Right renal pelvis (tissue), 4 donors: Measurements from ENCODE around the gene CTXN3. TPM values are rescaled to one million over a fixed set of nuclear protein-coding genes. Genes with fewer than 3 reads are reported as not detected.

Source experiments
- DNase-seq, 4 donors: peaks; one replicate each; pipeline ENCODE4 v3.0.0-alpha.2; 2013; ENCODE audit warnings: low read depth in 4 of 4, low spot score in 3 of 4, missing footprints in 1 of 4
- polyA plus RNA-seq, 4 donors: library from polyadenylated mRNA; unstranded; fragments of 120-200 nt; gene quantifications; one replicate each; pipeline ENCODE4 v1.2.1, GENCODE V29; 2013; ENCODE audit not compliant: insufficient read length in 4 of 4

The CTXN3 gene
- polyA plus RNA-seq, 4 donors = not detected

DNA sequence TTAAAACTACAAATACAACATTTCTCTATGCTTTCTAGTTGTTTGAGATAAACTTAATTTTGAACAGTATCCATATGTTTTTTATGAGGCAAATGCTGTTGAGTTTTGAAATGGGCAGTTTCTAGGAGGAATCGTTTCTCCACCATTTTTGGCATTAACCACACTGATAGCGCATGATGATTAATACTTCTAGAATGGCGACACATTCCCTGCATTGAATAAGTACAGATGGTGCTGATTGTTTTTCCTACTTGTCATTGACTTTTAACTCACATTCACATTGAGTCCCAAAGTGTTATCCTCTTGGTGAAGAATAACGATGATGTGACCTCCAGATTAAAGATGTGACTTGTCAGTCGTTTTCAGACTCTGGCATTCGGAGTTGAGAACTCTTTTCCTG is 47.8 kb downstream of the CTXN3 start:
- DNase-seq = no peak

DNA sequence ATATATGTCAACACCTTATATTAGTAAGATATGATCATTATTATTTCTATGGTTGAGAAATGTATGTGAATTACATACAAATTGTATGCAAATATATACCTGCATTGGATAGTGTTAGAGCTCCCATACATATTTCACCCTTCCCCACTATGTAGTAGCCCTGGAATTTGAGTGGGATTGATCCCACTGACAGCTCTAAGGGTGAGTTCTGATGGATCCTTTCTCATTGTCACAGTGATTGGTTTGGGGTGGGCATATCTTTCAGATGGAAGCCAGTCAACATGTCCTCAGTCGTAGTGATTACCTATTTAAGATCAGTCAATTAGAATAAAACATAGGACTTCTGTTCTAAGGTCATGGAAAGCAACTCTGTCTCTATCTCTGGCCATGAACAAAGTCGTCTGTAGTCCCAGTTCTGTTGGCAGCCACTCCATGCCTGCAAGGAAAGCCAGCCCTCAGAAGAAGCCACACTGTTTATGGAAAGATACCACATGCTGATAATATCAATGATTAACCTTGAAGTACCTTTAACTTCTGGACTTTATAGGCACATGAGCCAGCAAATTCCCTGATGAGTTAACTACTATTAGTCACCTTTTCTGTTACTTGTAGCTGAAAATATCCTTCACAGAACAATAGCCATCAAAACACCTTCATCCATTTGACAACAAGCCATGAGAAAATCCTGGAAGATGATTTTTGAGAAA is 49.2 kb downstream of the CTXN3 start:
- no peak for DNase-seq

DNA sequence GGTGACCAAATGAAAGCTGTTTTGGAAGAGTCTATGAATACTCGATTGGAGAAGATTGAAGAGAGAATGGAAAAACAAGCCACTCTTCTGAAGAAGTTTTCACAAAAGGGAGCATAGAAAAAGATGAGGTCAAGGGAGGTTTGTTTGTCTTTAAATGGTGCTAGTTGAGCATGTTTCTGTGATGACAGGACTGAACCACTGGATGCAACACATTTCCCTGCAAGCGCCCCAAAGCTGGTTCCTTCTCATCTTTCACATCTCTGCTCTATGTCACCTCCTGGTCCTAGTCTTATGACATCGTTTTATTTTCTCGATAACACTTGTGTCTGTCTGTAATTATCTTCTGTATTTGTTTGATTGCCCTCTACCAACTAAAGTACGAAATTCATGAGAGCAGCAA is 50.5 kb downstream of the CTXN3 start:
- DNase-seq = no peak

DNA sequence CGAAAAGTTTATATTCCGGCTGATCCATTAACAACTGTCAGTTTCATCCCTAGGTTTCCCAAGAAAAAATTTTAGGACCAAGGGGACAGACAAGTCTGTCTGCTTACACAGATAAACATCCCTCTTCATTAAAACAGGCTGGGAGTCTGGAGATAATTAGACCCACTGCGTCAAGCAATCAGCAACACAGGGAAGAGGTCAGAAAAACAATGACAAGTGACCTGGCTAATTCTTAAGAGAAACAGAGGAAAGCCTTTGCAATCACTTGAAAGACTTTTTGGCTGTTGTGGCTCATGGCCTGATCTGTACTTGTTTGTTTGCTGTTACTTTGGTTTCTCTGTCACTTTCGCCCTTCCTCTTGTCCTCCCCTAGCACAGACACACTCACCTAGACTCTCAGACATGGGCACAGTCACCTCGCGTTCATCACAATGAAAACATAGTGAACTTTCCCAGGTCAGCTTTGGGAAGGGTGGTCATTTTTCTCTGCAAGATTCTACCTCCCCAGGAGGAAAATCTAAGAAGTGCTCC is 51.4 kb downstream of the CTXN3 start:
- DNase-seq = no peak

DNA sequence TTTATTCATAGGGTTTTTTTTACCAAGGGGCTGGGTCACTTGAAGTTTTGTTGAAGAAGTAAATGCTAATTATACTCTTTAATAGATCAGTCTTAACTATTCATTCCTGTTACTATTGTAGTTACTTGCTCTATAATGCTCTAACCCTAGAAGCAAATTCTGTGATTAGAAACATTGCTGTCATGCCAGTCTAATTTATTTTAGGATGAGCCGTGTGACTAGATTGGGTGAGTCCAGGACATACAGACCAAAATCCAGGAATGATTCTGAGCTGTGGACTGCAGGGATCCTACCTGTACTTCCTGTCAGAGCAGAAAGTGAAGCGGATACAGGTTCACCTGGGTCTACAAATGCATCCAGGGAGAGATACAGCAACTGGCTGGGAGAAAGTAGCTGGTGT is 53.6 kb downstream of the CTXN3 start:
- DNase-seq = no peak

DNA sequence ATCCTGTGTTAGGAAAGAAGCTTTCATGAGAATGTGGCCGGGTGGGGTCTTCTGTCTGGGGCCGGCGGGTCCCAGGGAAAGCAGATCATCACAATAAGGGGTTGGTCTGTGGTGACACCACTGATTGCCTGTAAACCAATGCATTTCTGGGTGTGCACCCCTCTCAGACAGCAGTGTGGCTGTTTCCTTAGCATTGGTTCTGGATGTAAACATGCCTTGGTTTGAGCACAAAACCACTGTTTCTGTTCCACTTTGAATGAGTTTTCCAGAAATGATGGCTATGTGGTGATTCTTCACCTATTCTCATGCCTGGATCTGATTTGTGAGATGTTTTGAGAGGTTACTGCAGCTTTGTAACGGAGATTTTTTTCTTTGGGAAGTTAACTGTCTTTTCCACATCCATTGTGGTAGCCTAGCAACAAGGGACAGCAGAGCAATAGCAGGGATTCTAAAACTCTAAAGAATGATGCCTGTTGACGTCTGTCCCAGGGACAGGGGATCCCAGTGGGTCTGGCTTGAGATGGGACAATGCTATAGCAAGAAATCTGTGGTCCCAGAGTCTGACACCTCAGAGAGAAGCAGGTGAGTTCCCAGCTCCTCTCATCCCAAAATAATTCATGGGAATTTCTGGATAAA is 54.2 kb downstream of the CTXN3 start, which contains the start of gene CCDC192:
Gene CCDC192 (plus strand): TSS at position 466 of the 636 bp plus-strand sequence. CDS start 55 bp downstream, at position 521.
- DNase-seq = no peak

DNA sequence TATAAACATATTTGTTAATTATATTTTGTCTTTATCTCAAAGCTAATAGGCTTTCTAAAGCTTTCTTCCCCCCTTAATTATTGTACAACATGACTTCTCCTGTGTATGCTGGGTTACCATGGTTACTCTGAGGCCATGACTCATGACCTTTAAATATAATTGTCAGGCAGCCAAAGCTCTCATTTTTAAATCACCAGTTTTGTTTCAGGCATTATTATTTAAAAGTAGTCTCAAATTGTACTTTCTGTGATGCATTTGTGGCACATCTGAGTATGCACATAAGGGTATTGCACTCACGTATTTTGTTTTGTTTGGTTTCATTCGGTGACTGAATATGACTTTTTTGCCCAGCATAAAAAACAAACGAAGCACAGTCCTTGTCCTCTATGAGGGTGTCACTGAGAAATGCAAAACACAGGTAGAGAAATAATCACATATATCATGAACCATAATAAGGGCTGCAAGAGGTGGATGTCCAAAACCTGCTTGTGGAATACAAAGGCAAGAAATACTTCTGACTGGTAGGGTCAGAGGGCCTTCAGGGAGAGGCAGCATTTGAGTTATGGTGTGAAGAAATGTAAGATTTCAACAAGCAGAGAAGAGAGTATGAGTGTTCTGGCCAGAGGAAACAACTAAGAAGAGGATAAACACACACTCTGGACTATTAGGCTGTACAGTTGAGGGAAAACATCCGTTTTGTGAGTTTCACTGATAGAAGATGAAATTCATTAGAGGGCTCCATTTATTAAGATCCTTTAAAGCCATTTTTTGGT is 56.4 kb downstream of the CTXN3 start:
- DNase-seq = no peak

DNA sequence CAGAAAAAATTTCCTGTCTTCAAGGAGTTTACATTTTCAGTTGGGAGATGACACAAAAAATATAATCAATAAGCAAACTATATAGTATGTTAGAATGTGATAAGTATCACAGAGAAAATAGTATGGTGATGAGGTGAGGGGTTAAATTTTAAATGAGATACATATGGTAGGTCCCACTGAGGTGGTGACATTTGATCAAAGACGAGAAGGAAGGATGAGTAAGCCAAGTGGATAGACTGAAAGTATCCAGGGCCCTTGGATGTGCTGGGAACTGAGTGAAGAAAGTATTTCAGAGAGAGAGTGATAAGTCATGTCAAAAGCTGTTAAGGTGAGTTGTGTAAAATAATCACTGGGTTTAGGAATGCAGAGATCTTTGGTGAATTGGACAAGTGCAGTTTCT is 57.8 kb downstream of the CTXN3 start:
- DNase-seq = no peak

DNA sequence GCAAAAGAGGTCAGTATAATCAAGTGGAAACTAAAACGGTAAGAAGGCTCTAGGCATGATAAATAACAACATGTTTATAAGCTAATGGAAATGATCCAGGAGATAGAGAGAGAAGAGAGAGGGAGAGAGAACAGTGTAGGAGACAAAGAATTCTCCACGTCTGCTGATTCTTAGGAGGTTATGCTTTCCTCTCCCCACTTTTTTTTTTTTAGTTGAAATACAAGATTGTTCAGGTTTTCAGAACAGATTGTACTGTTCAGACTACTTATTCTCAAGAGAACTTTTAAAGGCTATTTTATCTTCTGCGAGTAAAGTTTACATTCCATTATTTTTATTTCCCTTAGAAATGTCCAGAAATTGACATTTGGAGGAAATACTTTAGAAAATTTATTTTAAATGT is 58.3 kb downstream of the CTXN3 start:
- no peak for DNase-seq

Other genes with a start within 250 kb of the CTXN3 start
- gene PRRC1, start 131.4 kb upstream of the CTXN3 start, polyA plus RNA-seq = 10 to 100 TPM; 76.7 to 93.6 (median 91.6) TPM
- gene CCDC192, start 54.3 kb downstream of the CTXN3 start, polyA plus RNA-seq = 1 to 10 TPM in 2 of 4 donors, under 1 TPM in 2; 0.79 to 1.2 (median 1.0) TPM